Measurements from ENCODE around the gene ACOT12. TPM values are rescaled to one million over a fixed set of nuclear protein-coding genes. Genes with fewer than 3 reads are reported as not detected.

ACOT12 gene
- total and polyA plus RNA-seq, 2 of the 13 experiments (the other 11 are each of a cell fraction or from before 2014, with no cell fraction given): not detected

- TF ChIP-seq, protein P1, sequence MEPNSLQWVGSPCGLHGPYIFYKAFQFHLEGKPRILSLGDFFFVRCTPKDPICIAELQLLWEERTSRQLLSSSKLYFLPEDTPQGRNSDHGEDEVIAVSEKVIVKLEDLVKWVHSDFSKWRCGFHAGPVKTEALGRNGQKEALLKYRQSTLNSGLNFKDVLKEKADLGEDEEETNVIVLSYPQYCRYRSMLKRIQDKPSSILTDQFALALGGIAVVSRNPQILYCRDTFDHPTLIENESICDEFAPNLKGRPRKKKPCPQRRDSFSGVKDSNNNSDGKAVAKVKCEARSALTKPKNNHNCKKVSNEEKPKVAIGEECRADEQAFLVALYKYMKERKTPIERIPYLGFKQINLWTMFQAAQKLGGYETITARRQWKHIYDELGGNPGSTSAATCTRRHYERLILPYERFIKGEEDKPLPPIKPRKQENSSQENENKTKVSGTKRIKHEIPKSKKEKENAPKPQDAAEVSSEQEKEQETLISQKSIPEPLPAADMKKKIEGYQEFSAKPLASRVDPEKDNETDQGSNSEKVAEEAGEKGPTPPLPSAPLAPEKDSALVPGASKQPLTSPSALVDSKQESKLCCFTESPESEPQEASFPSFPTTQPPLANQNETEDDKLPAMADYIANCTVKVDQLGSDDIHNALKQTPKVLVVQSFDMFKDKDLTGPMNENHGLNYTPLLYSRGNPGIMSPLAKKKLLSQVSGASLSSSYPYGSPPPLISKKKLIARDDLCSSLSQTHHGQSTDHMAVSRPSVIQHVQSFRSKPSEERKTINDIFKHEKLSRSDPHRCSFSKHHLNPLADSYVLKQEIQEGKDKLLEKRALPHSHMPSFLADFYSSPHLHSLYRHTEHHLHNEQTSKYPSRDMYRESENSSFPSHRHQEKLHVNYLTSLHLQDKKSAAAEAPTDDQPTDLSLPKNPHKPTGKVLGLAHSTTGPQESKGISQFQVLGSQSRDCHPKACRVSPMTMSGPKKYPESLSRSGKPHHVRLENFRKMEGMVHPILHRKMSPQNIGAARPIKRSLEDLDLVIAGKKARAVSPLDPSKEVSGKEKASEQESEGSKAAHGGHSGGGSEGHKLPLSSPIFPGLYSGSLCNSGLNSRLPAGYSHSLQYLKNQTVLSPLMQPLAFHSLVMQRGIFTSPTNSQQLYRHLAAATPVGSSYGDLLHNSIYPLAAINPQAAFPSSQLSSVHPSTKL (CRISPR knock-in tag; IDR thresholded peaks at IDR 0.05): peak; percentile 42; the same call in 1 of the 2 replicates
- TF ChIP-seq, protein P2, sequence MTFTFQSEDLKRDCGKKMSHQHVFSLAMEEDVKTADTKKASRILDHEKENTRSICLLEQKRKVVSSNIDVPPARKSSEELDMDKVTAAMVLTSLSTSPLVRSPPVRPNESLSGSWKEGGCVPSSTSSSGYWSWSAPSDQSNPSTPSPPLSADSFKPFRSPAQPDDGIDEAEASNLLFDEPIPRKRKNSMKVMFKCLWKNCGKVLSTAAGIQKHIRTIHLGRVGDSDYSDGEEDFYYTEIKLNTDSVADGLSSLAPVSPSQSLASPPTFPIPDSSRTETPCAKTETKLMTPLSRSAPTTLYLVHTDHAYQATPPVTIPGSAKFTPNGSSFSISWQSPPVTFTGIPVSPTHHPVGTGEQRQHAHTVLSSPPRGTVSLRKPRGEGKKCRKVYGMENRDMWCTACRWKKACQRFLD (CRISPR knock-in tag; IDR thresholded peaks at IDR 0.05; ENCODE audit: borderline replicate concordance): no peak
Measured at GRCh38 chr5:81363093-81363871, 30.7 kb downstream of the ACOT12 start (continued).

GRCh38 chr5:81361600-81361999 is 32.3 kb downstream of the ACOT12 start:
- TF ChIP-seq HNF1A (IDR thresholded peaks at IDR 0.05; ENCODE audit: low read depth): 0 out of 2 replicates have a peak, but pooled peaks have one; percentile 23
- TF ChIP-seq HNF1A (CRISPR knock-in tag; IDR thresholded peaks at IDR 0.05; ENCODE audit: borderline replicate concordance): no peak
- no peak for TF ChIP-seq TSC22D2 (CRISPR knock-in tag; IDR thresholded peaks at IDR 0.05; ENCODE audit: borderline replicate concordance)
- 0 out of 2 replicates have a peak, but pooled peaks have one; percentile 18 for TF ChIP-seq ZFX (CRISPR knock-in tag; IDR thresholded peaks at IDR 0.05; ENCODE audit: low read depth)
- TF ChIP-seq ZFYVE20 (CRISPR knock-in tag; IDR thresholded peaks at IDR 0.05; ENCODE audit: borderline replicate concordance, low read depth): no peak
- no peak for TF ChIP-seq HNRNPH1 (optimal IDR thresholded peaks at IDR 0.05; ENCODE audit: low read depth, low read length)
- POLR2A ChIA-PET: interaction anchor here (0.6 kb wide), 2 partner anchors 9 to 33 kb away, joined by 3 to 5 read pairs; no protein-coding TSS in a partner anchor
- H3K79me2 ChIP-seq (ENCODE audit: insufficient read depth, low read length): no peaks in the 10 kb centered on the region
- no peak overlapping the region for H3K4me3 ChIP-seq (replicated peaks in 1 of 3; ENCODE audit: insufficient read depth in 1 of 3, low read depth in 2 of 3, low read length in 3 of 3)
- H2AFZ ChIP-seq (ENCODE audit: low read length): no peak overlapping the region
- no peak for DNase-seq (ENCODE audit: low spot score)
- peak; percentile 69 for ATAC-seq
- FAIRE-seq: peak; percentile 72
- no peaks in the 10 kb centered on the region for H3K27me3 ChIP-seq (ENCODE audit: control insufficient read depth in 1 of 2, insufficient read depth in 2 of 2, low read length in 2 of 2)
- H3K27ac ChIP-seq (ENCODE audit: extremely low read length, insufficient read depth, low read length): no peak overlapping the region
- BruUV-seq (replicated peaks): no TSS peak
- intact Hi-C loops (cut with micrococcal nuclease; ENCODE audit: unreplicated experiment): no loop called here
- peaks cover 70% of the 10 kb centered on the region for H3K4me1 ChIP-seq (ENCODE audit: insufficient read depth, low read length)
- 79% methylated on average over 2 of the region's 2 CpGs for WGBS (ENCODE audit: low lambda C conversion rate)
- H3K9ac ChIP-seq (ENCODE audit: insufficient read depth, low read depth, low read length): no peak overlapping the region
- H3K4me2 ChIP-seq (ENCODE audit: low read depth, low read length): peak overlapping the region; percentile 36; the same call in 1 of the 2 replicates
- no peaks in the 10 kb centered on the region for H3K9me3 ChIP-seq (ENCODE audit: low read length)
- H4K20me1 ChIP-seq (ENCODE audit: insufficient read depth, low read length): no peaks in the 10 kb centered on the region
- CTCF ChIA-PET (ENCODE audit: low intra/inter-chr PET ratio, low total read pairs): no interaction called here
- in situ Hi-C loops (cut with HindIII; ENCODE audit: extremely low pct_ligation_motif_present, low pct_unique_long_range_greater_than_20kb): no loop called here
- H3K36me3 ChIP-seq (replicated peaks in 1 of 2; ENCODE audit: control insufficient read depth in 1 of 2, insufficient read depth in 2 of 2, low read length in 2 of 2): no peaks in the 10 kb centered on the region
